IPS-20b (cell line): ENCODE data around the gene EGR1.

Source experiments
- H3K27ac ChIP-seq: one replicate; pipeline ENCODE4 v1.5.1; 2013; ENCODE audit warnings: low read length
- H3K27me3 ChIP-seq: 2 replicates; pipeline ENCODE4 v1.6.1; 2013; ENCODE audit warnings: mild to moderate bottlenecking, low read length, inconsistent platforms; ENCODE audit not compliant: insufficient read depth
- H3K36me3 ChIP-seq: 2 replicates; pipeline ENCODE4 v1.6.1; 2013; ENCODE audit warnings: low read depth, mild to moderate bottlenecking, inconsistent platforms, low read length, moderate library complexity; ENCODE audit not compliant: insufficient read depth
- H3K4me1 ChIP-seq: 2 replicates; pipeline ENCODE4 v1.6.1; 2013; ENCODE audit warnings: mild to moderate bottlenecking, control low read depth, inconsistent platforms, low read length, moderate library complexity; ENCODE audit not compliant: insufficient read depth
- H3K4me3 ChIP-seq: 2 replicates; pipeline ENCODE4 v1.5.1; 2013; ENCODE audit warnings: mild to moderate bottlenecking, low read length, inconsistent platforms
- H3K9ac ChIP-seq: 2 replicates; pipeline ENCODE4 v1.6.1; 2013; ENCODE audit warnings: low read depth, mild to moderate bottlenecking, inconsistent platforms, low read length, moderate library complexity
- H3K9me3 ChIP-seq: 2 replicates; pipeline ENCODE4 v1.6.1; 2013; ENCODE audit warnings: mild to moderate bottlenecking, low read depth, low read length, inconsistent platforms; ENCODE audit not compliant: insufficient read depth

EGR1 gene

DNA sequence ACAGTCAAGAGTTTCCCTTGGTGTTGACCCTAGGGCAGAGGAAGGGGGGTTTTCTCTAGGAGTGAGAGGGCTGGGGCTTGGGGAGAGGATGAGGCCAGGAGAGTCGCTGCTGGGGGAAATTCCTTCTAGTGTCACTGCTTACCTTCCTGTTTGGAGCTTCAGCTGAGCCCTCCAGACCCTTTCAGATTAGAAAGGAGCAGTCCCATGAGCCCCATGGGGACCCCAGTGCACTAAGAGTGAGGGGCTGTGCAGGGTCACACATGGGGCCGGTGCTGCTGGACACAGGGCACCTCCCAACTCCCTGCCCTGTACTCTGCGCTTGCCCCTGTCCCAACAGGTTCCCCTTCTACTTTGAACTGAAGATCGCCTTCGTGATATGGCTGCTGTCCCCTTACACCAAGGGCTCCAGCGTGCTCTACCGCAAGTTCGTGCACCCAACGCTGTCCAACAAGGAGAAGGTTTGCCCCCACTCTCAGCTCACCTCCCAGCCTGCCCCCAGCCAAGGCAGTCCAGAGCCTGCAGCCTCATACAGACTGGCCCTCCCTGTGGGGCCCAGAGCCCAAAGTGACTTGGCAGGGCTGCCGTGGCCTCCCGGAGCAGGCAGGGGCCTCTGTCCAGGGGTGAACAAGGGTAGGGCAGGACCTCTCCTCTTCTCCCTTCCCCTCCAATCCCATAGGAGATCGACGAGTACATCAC lies 21.1 kb upstream of the EGR1 start:
- Histone ChIP-seq H3K27ac (no peak overlapping the region), H3K27me3 (0 out of 2 replicates have a peak, but pooled peaks cover 3% of the 10 kb centered on the region), H3K9ac (no peak overlapping the region), H3K9me3 (no peaks in the 10 kb centered on the region), H3K4me3 (no peak overlapping the region), H3K36me3 (no peaks in the 10 kb centered on the region), H3K4me1 (peaks cover 9% of the 10 kb centered on the region)

GRCh38 chr5:138444774-138445546 lies 20.3 kb upstream of the EGR1 start:
- Histone ChIP-seq H3K4me3 (no peak overlapping the region), H3K36me3 (no peaks in the 10 kb centered on the region), H3K9ac (no peak overlapping the region), H3K27me3 (0 out of 2 replicates have a peak, but pooled peaks cover under 1% of the 10 kb centered on the region), H3K4me1 (peaks cover 9% of the 10 kb centered on the region), H3K9me3 (no peaks in the 10 kb centered on the region), H3K27ac (no peak overlapping the region)

DNA sequence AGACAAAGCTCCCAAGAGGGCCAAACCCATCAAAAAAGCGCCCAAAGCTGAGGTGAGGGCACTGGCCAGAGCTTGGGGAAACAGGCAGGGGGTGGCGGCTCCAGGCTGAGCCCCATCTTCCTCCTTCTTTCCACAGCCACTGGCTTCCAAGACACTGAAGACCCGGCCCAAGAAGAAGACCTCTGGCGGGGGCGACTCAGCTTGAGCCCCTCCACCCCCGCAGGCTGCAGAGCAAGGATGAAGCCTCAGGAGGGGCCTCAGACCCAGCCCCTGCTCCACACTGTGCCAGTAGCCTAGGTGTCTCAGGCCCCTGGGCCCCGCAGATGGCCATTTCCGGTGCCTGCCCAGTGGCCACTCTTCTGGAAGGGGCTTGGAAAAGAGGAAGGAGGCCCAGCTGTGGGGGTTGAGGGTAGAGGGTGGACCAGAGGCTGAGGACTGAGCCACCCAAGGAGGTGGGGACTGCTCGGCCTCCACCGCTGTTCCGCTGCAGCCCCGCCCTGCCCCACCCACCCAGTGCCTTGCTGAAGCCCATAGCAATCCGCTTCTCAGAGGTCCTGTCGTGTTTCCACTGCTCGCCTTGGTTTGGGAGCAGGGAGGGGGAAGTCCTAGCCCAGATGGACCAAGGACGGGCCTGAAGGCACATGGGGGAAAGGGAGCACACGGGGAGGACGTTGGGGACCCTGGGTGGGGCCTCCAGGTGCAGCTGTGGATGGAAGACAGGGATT lies 19.6 kb upstream of the EGR1 start:
- Histone ChIP-seq H3K27ac (no peak overlapping the region), H3K36me3 (no peaks in the 10 kb centered on the region), H3K9ac (no peak overlapping the region; the same call in 1 of the 2 replicates), H3K4me3 (no peak overlapping the region), H3K27me3 (no peaks in the 10 kb centered on the region), H3K4me1 (peaks cover 11% of the 10 kb centered on the region), H3K9me3 (no peaks in the 10 kb centered on the region)

DNA sequence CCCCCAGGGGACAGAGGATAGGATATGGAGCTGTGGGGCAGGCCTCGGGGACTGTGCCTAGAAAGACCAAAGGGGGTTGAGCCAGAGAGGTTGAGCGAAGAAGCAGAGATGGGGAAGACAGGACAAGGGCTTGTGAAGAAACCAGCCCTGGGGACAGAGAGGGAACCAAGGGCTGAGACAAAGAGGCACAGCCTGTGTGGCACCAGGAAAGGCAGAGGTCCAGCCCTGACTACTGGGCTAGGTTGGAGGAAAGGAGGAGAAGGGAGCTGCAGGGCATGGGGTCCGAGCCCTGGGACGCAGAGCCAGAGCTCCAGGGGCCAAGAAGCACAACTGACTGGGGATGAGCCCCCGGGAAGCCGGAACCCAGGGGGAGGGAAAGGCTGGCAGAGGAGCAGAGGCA lies 17.2 kb upstream of the EGR1 start:
- Histone ChIP-seq H3K27me3 (no peaks in the 10 kb centered on the region), H3K4me3 (no peak overlapping the region), H3K4me1 (peaks cover 11% of the 10 kb centered on the region), H3K9me3 (no peaks in the 10 kb centered on the region), H3K27ac (no peak overlapping the region), H3K36me3 (no peaks in the 10 kb centered on the region), H3K9ac (no peak overlapping the region)

DNA sequence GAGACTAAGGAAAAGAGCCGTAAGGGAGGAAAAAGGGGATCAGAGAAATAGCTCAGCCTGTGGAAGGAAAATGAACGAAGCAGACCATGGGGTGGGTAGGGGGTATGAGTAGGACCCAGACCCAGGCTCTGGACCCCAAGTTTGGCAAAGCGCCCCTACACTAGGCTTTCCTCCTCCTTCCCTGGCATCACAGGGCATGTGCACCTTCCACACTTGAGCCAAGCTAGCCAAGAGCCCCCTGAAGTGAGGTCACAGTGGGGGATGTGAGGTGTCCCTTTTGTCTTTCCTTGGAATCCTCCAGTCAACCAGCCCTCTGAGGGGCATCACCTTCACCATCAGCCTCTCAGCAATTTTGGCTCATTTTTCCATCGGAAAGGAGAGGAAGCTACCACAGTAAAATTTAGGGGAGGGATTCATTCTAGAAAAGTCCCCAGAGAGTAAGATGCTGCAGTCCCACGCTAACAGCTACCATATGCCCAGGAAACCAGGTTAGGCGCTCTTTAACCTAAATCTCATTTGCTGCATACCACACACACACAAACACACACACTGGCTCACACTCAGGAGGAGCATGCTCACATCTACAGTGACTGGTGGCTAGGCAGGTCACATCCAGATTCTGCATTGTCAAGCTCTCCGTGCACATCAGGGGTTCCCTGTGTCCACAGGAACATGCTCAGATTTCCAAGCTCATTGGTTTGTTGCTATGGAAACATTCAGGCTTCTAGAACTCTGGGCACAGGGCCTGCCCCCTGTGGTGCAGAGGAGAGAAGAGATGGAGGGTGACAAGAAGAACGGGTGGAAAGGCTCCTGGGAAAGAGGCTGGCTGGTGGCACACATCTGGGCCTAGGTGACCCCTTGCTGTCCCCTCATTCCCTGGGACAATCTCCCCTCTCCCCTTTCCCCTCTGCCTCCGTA lies 16.5 kb upstream of the EGR1 start:
- Histone ChIP-seq H3K9me3 (no peaks in the 10 kb centered on the region), H3K9ac (no peak overlapping the region), H3K27me3 (no peaks in the 10 kb centered on the region), H3K27ac (no peak overlapping the region), H3K4me1 (peaks cover 11% of the 10 kb centered on the region), H3K4me3 (no peak overlapping the region), H3K36me3 (no peaks in the 10 kb centered on the region)

DNA sequence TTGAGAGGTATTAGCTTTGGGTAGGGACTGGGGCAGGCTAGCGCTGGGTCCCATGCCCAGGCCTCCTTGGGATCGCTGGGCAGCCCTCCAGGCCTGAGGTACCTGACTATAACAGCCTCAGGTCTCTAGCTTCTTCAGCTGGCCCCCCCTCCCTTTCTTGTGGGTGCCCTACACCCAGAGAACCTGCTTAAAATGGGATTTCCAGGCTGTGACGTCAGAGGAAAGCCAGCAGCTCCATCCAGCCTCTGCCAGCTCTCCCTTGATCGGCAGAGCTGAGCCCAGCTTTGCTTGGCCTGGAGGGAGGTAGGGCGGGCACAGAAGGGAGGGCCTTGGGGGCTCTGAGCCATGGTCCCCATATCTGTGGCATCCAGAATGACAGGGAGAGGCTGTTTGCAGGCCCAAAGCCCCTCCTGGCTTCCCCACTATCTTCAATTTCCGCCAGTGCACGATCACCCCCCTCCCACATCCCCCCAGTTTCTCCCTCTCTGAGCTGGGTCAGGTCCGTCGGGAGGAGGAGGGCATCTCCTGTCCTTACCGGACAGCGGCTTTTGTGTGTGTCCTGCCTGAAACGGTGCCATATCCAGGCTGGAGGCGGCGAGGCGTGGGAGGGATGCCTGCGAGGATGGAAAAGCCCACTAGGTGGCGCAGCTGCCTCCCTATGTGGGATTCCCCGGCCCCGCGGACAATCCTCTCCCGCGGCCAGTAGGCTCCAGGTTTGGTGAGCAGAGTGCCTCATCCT lies 15.6 kb upstream of the EGR1 start:
- Histone ChIP-seq H3K27ac (no peak overlapping the region), H3K9ac (peak overlapping the region; percentile 34), H3K4me1 (peaks cover 11% of the 10 kb centered on the region), H3K27me3 (no peaks in the 10 kb centered on the region), H3K9me3 (no peaks in the 10 kb centered on the region), H3K4me3 (no peak overlapping the region), H3K36me3 (no peaks in the 10 kb centered on the region)

GRCh38 chr5:138450971-138451370 lies 14.3 kb upstream of the EGR1 start:
- H3K4me3 ChIP-seq, result no peak overlapping the region
- H3K4me1 ChIP-seq, result peaks cover 18% of the 10 kb centered on the region
- no peaks in the 10 kb centered on the region for H3K27me3 ChIP-seq
- H3K9me3 ChIP-seq, result no peaks in the 10 kb centered on the region
- no peak overlapping the region for H3K27ac ChIP-seq
- H3K9ac ChIP-seq, result no peak overlapping the region
- H3K36me3 ChIP-seq, result no peaks in the 10 kb centered on the region

- no peak overlapping the region for H3K27ac ChIP-seq
- no peaks in the 10 kb centered on the region for H3K27me3 ChIP-seq
- H3K9me3 ChIP-seq, result no peaks in the 10 kb centered on the region
- H3K4me3 ChIP-seq, result no peak overlapping the region
- H3K36me3 ChIP-seq, result no peaks in the 10 kb centered on the region
- no peak overlapping the region for H3K9ac ChIP-seq
- H3K4me1 ChIP-seq, result peaks cover 18% of the 10 kb centered on the region
Observed at GRCh38 chr5:138452720-138453119, 12.6 kb upstream of the EGR1 start.

- no peaks in the 10 kb centered on the region for H3K9me3 ChIP-seq
- H3K4me3 ChIP-seq, result no peak overlapping the region
- no peak overlapping the region for H3K27ac ChIP-seq
- no peaks in the 10 kb centered on the region for H3K36me3 ChIP-seq
- H3K27me3 ChIP-seq, result no peaks in the 10 kb centered on the region
- no peak overlapping the region for H3K9ac ChIP-seq
- H3K4me1 ChIP-seq, result peaks cover 15% of the 10 kb centered on the region
Observed at GRCh38 chr5:138453590-138453989, 11.7 kb upstream of the EGR1 start.

DNA sequence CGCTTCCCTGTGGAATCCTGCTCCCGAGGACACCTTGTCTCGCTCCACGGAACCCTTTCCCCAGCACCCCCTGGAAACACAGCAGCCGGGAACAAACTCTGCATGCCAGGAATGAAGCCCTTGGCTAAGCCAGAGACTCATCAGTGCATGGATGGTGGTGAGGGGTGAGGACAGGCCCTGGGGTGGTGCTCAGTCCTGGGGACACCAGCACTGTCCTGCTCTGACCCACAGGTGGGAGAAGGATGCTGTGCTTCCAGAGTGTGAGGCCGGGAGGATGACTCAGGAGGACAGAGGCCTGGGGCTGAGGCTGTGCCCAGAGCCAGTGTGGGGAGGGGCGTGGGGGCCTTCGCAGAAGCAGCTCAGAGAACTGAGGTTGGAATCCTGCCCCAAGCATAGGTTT lies 11.2 kb upstream of the EGR1 start:
- Histone ChIP-seq H3K27ac (no peak overlapping the region), H3K36me3 (no peaks in the 10 kb centered on the region), H3K4me1 (peaks cover 10% of the 10 kb centered on the region; the same call in 1 of the 2 replicates), H3K4me3 (no peak overlapping the region), H3K9ac (no peak overlapping the region), H3K9me3 (no peaks in the 10 kb centered on the region), H3K27me3 (no peaks in the 10 kb centered on the region)
